ENCODE results near the gene SMARCA2.

SMARCA2 gene

GRCh38 chr9:2106666-2107065 lies 91.5 kb downstream of the SMARCA2 start:
- DNase-seq (ENCODE audit: low read depth), result no peak
- H3K4me3 ChIP-seq (replicated peaks; ENCODE audit: low read depth, low read length), result no peak overlapping the region
- TF ChIP-seq, protein P1, sequence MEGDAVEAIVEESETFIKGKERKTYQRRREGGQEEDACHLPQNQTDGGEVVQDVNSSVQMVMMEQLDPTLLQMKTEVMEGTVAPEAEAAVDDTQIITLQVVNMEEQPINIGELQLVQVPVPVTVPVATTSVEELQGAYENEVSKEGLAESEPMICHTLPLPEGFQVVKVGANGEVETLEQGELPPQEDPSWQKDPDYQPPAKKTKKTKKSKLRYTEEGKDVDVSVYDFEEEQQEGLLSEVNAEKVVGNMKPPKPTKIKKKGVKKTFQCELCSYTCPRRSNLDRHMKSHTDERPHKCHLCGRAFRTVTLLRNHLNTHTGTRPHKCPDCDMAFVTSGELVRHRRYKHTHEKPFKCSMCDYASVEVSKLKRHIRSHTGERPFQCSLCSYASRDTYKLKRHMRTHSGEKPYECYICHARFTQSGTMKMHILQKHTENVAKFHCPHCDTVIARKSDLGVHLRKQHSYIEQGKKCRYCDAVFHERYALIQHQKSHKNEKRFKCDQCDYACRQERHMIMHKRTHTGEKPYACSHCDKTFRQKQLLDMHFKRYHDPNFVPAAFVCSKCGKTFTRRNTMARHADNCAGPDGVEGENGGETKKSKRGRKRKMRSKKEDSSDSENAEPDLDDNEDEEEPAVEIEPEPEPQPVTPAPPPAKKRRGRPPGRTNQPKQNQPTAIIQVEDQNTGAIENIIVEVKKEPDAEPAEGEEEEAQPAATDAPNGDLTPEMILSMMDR (IDR thresholded peaks at IDR 0.05; ENCODE audit: low read length, missing control alignments), result no peak

DNA sequence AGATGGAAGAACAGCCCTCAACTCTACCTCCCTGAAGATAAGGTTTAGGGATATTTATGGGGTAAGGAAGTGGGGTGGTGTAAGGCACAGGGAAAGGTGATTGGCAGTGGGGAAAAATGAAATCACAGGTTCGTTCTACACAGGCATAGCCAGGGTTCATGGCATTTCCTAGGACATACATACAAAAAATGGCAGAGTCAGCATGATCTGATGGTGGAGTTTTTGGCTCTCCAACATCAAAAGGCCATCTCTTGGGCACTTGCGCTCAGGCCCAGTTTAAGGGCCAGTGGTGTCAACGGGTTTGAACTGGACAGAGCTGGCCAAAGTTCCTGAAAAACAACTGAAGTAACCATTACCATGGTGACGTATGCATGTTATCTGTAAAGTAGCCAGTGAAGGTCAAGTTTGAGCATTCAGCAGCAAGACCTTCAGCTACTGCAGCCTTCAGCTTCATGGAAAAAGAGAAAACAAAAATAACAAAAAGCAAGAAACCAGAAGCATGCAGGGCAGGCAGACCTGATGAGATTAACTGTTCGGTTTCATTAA lies 92.8 kb downstream of the SMARCA2 start:
- DNase-seq (ENCODE audit: low read depth), result peak; percentile 24
- TF ChIP-seq, protein P1 (IDR thresholded peaks at IDR 0.05; ENCODE audit: low read length, missing control alignments), result no peak
- H3K4me3 ChIP-seq (replicated peaks; ENCODE audit: low read depth, low read length), result no peak overlapping the region

- no peak overlapping the region for H3K4me3 ChIP-seq (replicated peaks; ENCODE audit: low read depth, low read length)
- DNase-seq (ENCODE audit: low read depth), result no peak
- TF ChIP-seq, protein P1 (IDR thresholded peaks at IDR 0.05; ENCODE audit: low read length, missing control alignments), result no peak
These were observed 94.0 kb downstream of the SMARCA2 start for GRCh38 chr9:2109069-2109650.

- TF ChIP-seq, protein P1 (IDR thresholded peaks at IDR 0.05; ENCODE audit: low read length, missing control alignments), result no peak
- H3K4me3 ChIP-seq (replicated peaks; ENCODE audit: low read depth, low read length), result no peak overlapping the region
- no peak for DNase-seq (ENCODE audit: low read depth)
These were observed 94.9 kb downstream of the SMARCA2 start for GRCh38 chr9:2110036-2110435.

DNA sequence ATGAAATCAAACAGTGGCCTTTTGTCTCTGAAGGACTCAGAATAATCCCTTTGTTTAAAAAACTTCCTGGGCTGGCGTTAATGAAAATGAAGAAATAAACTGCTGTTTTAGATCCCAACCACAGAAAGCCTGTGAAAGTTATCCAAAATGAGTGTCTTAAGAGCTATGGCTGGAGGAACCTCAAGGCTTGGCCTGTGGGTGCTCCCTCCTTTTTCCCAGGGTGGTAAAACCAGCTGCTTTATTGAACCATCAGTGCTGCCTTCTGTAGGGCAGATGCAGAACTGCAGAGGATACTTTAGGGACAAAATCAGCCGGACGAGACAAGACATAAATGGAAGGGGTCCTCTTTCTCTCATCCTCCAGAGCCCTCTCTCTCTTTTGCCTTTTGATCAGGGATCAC lies 100.9 kb downstream of the SMARCA2 start:
- H3K4me3 ChIP-seq (replicated peaks; ENCODE audit: low read depth, low read length), result no peak overlapping the region
- TF ChIP-seq, protein P1 (IDR thresholded peaks at IDR 0.05; ENCODE audit: low read length, missing control alignments), result peak; percentile 48
- DNase-seq (ENCODE audit: low read depth), result peak; percentile 16

GRCh38 chr9:2117527-2117926 lies 102.4 kb downstream of the SMARCA2 start:
- TF ChIP-seq, protein P1 (IDR thresholded peaks at IDR 0.05; ENCODE audit: low read length, missing control alignments), result no peak
- no peak for DNase-seq (ENCODE audit: low read depth)
- no peak overlapping the region for H3K4me3 ChIP-seq (replicated peaks; ENCODE audit: low read depth, low read length)

DNA sequence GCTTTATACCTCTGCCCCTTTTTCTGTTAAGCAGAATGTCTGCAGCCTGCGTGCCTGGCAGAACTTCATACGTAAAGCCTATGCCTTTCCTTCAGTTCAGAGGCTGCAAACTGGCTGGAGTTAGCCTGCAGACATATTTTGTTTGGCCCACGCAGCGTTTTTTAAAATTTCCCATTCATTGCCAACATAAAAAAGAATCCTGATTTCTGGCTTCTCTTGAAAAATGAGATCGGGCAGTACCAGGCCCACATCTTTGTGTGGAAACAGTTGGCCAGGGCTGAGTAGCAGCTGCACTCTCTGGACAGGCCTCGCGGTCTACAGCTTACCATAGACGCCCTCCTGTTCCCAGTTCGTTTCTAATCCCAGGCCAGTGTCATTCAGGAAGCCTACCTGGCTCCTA lies 104.4 kb downstream of the SMARCA2 start:
- TF ChIP-seq, protein P1 (IDR thresholded peaks at IDR 0.05; ENCODE audit: low read length, missing control alignments), result no peak
- no peak overlapping the region for H3K4me3 ChIP-seq (replicated peaks; ENCODE audit: low read depth, low read length)
- no peak for DNase-seq (ENCODE audit: low read depth)
